Measurements from ENCODE around the gene CD46.

- TF ChIP-seq CTCF (IDR thresholded peaks at IDR 0.05; ENCODE audit: insufficient read depth, low read length) (no peak), POLR2AphosphoS5 (IDR thresholded peaks at IDR 0.05; ENCODE audit: low read depth) (no peak), GABPA (IDR thresholded peaks at IDR 0.05; ENCODE audit: low read depth) (no peak)
Measured at GRCh38 chr1:207703712-207704111, 48.1 kb upstream of the CD46 start.

Measured in HL-60 (cell line).